Natural killer cell (primary cell): ENCODE results near the gene MT1A. TPM values are rescaled to one million over a fixed set of nuclear protein-coding genes. Genes with fewer than 3 reads are reported as not detected.

Experiments used
- ATAC-seq, 3 donors: fragments of 150-1000 bp in 2 of 3; fragments of 200-7000 bp in 1 of 3; cut with Tn5 transposase; 1 replicate in 1 of 3; 2 replicates in 2 of 3; pipeline ENCODE4 v1.10.0; 2021; ENCODE audit warnings: mild to moderate bottlenecking in 2 of 3, moderate library complexity in 2 of 3
- DNase-seq, 2 donors: peaks; one replicate each; pipeline versions ENCODE4 v3.0.0 to v3.0.0-alpha.2; 2013 to 2021; ENCODE audit warnings: mixed read lengths in 1 of 2
- H3K27ac ChIP-seq: one replicate; pipeline ENCODE4 v1.5.1; 2013; ENCODE audit warnings: mild to moderate bottlenecking, low read length
- H3K27me3 ChIP-seq: one replicate; pipeline ENCODE4 v1.6.1; 2013; ENCODE audit warnings: low read length; ENCODE audit not compliant: control insufficient read depth, insufficient read depth
- H3K36me3 ChIP-seq: one replicate; pipeline ENCODE4 v1.6.1; 2013; ENCODE audit warnings: low read length; ENCODE audit not compliant: control insufficient read depth, insufficient read depth
- H3K4me1 ChIP-seq: one replicate; pipeline ENCODE4 v1.6.1; 2013; ENCODE audit warnings: low read length; ENCODE audit not compliant: control insufficient read depth, insufficient read depth
- H3K4me3 ChIP-seq: one replicate; pipeline ENCODE4 v1.5.1; 2013; ENCODE audit warnings: low read length
- H3K9me3 ChIP-seq: one replicate; pipeline ENCODE4 v1.6.1; 2013; ENCODE audit warnings: low read length; ENCODE audit not compliant: control insufficient read depth, insufficient read depth
- H3K27ac Mint-ChIP-seq, 2 donors: one replicate each; pipeline ENCODE4 v1.8.0; 2022; ENCODE audit warnings: mild to moderate bottlenecking in 2 of 2, mixed read lengths in 2 of 2, moderate library complexity in 1 of 2
- H3K27me3 Mint-ChIP-seq, 2 donors: one replicate each; pipeline ENCODE4 v1.8.0; 2022; ENCODE audit warnings: low read depth in 2 of 2, mixed read lengths in 2 of 2
- H3K36me3 Mint-ChIP-seq: one replicate; pipeline ENCODE4 v1.8.0; 2022; ENCODE audit warnings: mixed read lengths
- H3K4me1 Mint-ChIP-seq, 2 donors: one replicate each; pipeline ENCODE4 v1.8.0; 2022; ENCODE audit warnings: mixed read lengths in 2 of 2
- H3K4me3 Mint-ChIP-seq: one replicate; pipeline ENCODE4 v1.8.0; 2022; ENCODE audit warnings: mild to moderate bottlenecking, moderate library complexity, mixed read lengths
- H3K9me3 Mint-ChIP-seq, 2 donors: one replicate each; pipeline ENCODE4 v1.8.0; 2022; ENCODE audit warnings: mixed read lengths in 2 of 2
- WGBS: methylation state at CpG from one replicate; pipeline ENCODE4 v1.1.7; 2013; ENCODE audit warnings: missing lambda C conversion rate; ENCODE audit not compliant: insufficient coverage; 5-methylcytosine and 5-hydroxymethylcytosine counted together
- intact Hi-C: fragments of 100-400 bp; cut with micrococcal nuclease; formaldehyde crosslinking; loops from one replicate; pipeline ENCODE4 v1.14.2; 2022
- total RNA-seq, 4 donors: library from RNA; stranded (reverse); fragments of 120-200 nt in 1 of 4; gene quantifications; one replicate each; pipeline versions ENCODE4 v1.2.3 to v1.2.4, GENCODE V29; 2013 to 2022
- TF ChIP-seq, protein P1 (sequence below): fragments of 200-600 bp; IDR thresholded peaks from one replicate; pipeline ENCODE4 v1.8.0; 2022; ENCODE audit warnings: antibody characterized with exemption

MT1A gene
- not detected for total RNA-seq
- total RNA-seq (2013): not detected

DNA sequence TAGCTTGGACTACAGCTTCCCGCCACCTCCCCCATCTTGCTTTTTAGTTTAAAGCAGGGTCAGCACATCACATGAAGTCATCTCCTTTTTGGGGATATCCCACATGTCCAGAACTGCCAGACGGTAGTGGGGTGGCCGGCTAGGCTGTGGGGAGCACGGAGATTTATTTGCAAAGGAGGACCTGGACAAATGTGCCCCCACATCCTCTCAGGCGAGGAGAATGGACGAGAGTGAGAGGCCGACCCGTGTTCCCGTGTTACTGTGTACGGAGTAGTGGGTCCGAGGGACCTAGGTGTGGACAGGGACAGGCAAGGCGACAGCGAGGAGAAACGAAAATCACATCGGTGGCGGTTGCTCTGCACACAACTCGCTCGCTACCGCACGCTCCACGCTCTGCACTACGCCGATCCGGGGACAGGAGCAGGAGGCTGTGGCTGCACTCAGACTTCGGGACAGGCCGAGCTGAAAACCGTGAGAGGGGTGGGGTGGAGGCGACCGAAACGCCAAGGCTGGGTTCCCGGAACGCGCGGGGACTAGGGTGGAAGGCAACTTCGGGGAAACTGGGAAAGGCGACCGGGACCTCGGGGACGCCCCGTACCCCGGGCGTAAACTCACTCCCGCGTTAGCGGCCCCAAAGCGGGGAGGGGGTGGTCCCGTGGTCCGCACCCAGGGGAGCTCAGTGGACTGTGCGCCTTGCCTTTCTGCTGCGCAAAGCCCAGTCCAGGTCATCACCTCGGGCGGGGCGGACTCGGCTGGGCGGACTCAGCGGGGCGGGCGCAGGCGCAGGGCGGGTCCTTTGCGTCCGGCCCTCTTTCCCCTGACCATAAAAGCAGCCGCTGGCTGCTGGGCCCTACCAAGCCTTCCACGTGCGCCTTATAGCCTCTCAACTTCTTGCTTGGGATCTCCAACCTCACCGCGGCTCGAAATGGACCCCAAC, at the start of gene MT1A:
Gene MT1A (plus strand): TSS at position 853 of the 937 bp plus-strand sequence. CDS start 73 bp downstream, at position 926.
- Mint-ChIP-seq H3K27me3 (peaks cover 69 to 70% of the 10 kb centered on the region in 2 donors), H3K9me3 (no peaks in the 10 kb centered on the region), H3K4me3 (no peak within 1 kb of the TSS), H3K27ac (no peak within 1 kb of the TSS), H3K36me3 (no peaks in the 10 kb centered on the region), H3K4me1 (peaks cover 13 to 14% of the 10 kb centered on the region in 2 donors)
- peak in 1 of 2 donors; percentile 38 for DNase-seq
- peaks cover 23% of the 10 kb centered on the region for H3K4me1 ChIP-seq
- H3K9me3 ChIP-seq: no peaks in the 10 kb centered on the region
- TF ChIP-seq, protein P1, sequence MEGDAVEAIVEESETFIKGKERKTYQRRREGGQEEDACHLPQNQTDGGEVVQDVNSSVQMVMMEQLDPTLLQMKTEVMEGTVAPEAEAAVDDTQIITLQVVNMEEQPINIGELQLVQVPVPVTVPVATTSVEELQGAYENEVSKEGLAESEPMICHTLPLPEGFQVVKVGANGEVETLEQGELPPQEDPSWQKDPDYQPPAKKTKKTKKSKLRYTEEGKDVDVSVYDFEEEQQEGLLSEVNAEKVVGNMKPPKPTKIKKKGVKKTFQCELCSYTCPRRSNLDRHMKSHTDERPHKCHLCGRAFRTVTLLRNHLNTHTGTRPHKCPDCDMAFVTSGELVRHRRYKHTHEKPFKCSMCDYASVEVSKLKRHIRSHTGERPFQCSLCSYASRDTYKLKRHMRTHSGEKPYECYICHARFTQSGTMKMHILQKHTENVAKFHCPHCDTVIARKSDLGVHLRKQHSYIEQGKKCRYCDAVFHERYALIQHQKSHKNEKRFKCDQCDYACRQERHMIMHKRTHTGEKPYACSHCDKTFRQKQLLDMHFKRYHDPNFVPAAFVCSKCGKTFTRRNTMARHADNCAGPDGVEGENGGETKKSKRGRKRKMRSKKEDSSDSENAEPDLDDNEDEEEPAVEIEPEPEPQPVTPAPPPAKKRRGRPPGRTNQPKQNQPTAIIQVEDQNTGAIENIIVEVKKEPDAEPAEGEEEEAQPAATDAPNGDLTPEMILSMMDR: no peak
- no peak within 1 kb of the TSS for H3K4me3 ChIP-seq
- WGBS: 6% methylated on average over 68 of the region's 68 CpGs
- H3K27me3 ChIP-seq: peaks cover 46% of the 10 kb centered on the region
- no peaks in the 10 kb centered on the region for H3K36me3 ChIP-seq
- intact Hi-C loops: no loop called here
- no peak for ATAC-seq
- H3K27ac ChIP-seq: no peak within 1 kb of the TSS

DNA sequence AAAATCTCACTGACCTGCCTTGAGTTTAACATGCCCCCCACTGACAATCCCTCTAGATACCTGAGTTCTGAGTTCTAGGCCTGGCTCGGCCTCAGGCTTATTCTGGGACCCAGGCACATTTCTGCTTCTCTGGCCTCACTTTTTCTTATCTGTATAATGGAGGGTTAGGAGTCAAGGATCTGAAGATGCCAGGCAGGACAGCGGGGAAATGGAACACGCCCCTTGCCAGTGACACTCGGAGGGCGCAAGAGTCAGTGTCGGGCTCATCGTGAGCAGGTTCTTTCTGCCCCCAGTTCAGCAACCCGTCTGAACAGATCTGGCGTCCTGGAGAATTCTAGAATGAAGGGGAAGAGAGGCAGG, 49.7 kb upstream of the MT1A start:
- Mint-ChIP-seq H3K4me1 (peaks cover 0 to 14% of the 10 kb centered on the region in 2 donors), H3K36me3 (no peaks in the 10 kb centered on the region), H3K27ac (no peak overlapping the region), H3K9me3 (no peaks in the 10 kb centered on the region), H3K27me3 (peaks cover 40 to 41% of the 10 kb centered on the region in 2 donors), H3K4me3 (peak overlapping the region; percentile 41)
- Histone ChIP-seq H3K27ac (no peak overlapping the region), H3K4me3 (no peak overlapping the region), H3K9me3 (no peaks in the 10 kb centered on the region), H3K4me1 (peaks cover 7% of the 10 kb centered on the region), H3K27me3 (peaks cover 12% of the 10 kb centered on the region), H3K36me3 (no peaks in the 10 kb centered on the region)
- ATAC-seq (no peak), DNase-seq (no peak)
- TF ChIP-seq, protein P1: no peak
- intact Hi-C loops: no loop called here
- 41% methylated on average over 9 of the region's 9 CpGs for WGBS

GRCh38 chr16:56589141-56590039, 49.1 kb upstream of the MT1A start, which contains the start of gene MT3:
MT3 (plus strand) TSS chr16:56589528; CDS start chr16:56589591, 63 bp downstream.
- H3K4me1 Mint-ChIP-seq: peaks cover 0 to 14% of the 10 kb centered on the region in 2 donors
- intact Hi-C loops: no loop called here
- H3K27ac Mint-ChIP-seq: no peak within 1 kb of the TSS
- H3K27ac ChIP-seq: no peak within 1 kb of the TSS
- peak in 1 of 2 donors; percentile 61 for DNase-seq
- no peaks in the 10 kb centered on the region for H3K36me3 ChIP-seq
- peaks cover 40 to 41% of the 10 kb centered on the region in 2 donors for H3K27me3 Mint-ChIP-seq
- ATAC-seq: peak in 1 of 3 donors; percentile 49
- peaks cover 12% of the 10 kb centered on the region for H3K27me3 ChIP-seq
- no peak within 1 kb of the TSS for H3K4me3 ChIP-seq
- peaks cover 7% of the 10 kb centered on the region for H3K4me1 ChIP-seq
- no peaks in the 10 kb centered on the region for H3K9me3 ChIP-seq
- 6% methylated on average over 87 of the region's 87 CpGs for WGBS
- TF ChIP-seq, protein P1: no peak
- no peaks in the 10 kb centered on the region for H3K36me3 Mint-ChIP-seq
- peak within 1 kb of the TSS; percentile 45 for H3K4me3 Mint-ChIP-seq
- H3K9me3 Mint-ChIP-seq: no peaks in the 10 kb centered on the region
